ENCODE measurements around the gene RNH1. TPM values are rescaled to one million over a fixed set of nuclear protein-coding genes. Genes with fewer than 3 reads are reported as not detected.

The RNH1 gene
- total RNA-seq, 1 experiment from 2014 or later = 59.0 TPM

DNA sequence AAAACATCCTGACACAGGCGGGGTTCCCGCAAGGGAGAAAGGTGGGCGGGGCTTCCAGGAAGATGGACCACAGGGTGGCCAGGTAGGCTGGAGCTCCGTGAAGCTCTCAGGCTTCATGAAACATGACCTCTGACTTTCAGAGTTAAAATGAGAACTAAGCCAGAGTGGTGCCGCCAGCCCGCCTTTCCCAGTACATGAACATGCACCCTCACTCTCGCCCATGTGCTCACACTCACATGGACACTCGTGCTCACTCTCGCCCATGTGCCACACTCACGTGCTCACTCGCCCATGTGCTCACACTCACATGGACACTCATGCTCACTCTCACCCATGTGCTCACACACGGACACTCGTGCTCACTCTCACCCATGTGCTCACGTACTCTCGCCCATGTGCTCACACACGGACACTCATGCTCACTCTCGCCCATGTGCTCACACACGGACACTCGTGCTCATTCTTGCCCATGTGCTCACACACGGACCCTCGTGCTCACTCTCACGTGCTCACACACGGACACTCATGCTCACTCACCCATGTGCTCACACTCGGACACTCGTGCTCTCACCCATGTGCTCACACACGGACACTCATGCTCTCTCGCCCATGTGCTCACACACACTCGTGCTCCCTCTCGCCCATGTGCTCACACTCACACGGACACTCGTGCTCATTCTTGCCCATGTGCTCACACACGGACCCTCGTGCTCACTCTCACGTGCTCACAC is 10.0 kb downstream of the RNH1 start:
- H3K36me3 Mint-ChIP-seq = peaks cover 58% of the 10 kb centered on the region
- no peak overlapping the region for H3K4me3 Mint-ChIP-seq
- TF ChIP-seq, protein P1, sequence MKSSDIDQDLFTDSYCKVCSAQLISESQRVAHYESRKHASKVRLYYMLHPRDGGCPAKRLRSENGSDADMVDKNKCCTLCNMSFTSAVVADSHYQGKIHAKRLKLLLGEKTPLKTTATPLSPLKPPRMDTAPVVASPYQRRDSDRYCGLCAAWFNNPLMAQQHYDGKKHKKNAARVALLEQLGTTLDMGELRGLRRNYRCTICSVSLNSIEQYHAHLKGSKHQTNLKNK (CRISPR knock-in tag; IDR thresholded peaks at IDR 0.05) = no peak
- TF ChIP-seq, protein P2, sequence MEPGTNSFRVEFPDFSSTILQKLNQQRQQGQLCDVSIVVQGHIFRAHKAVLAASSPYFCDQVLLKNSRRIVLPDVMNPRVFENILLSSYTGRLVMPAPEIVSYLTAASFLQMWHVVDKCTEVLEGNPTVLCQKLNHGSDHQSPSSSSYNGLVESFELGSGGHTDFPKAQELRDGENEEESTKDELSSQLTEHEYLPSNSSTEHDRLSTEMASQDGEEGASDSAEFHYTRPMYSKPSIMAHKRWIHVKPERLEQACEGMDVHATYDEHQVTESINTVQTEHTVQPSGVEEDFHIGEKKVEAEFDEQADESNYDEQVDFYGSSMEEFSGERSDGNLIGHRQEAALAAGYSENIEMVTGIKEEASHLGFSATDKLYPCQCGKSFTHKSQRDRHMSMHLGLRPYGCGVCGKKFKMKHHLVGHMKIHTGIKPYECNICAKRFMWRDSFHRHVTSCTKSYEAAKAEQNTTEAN (CRISPR knock-in tag; IDR thresholded peaks at IDR 0.05) = peak; percentile 96
- TF ChIP-seq GTF2I (CRISPR knock-in tag; conservative IDR thresholded peaks at IDR 0.05) (no peak), RORB (CRISPR knock-in tag; IDR thresholded peaks at IDR 0.05) (no peak), PRRX2 (CRISPR knock-in tag; IDR thresholded peaks at IDR 0.05) (no peak), IRF2 (CRISPR knock-in tag; IDR thresholded peaks at IDR 0.05; ENCODE audit: borderline replicate concordance, low read depth) (no peak; the same call in 1 of the 2 replicates), MXD4 (CRISPR knock-in tag; IDR thresholded peaks at IDR 0.05; ENCODE audit: borderline replicate concordance) (no peak), ESRRA (CRISPR knock-in tag; IDR thresholded peaks at IDR 0.05; ENCODE audit: borderline replicate concordance) (0 out of 2 replicates have a peak, but pooled peaks have one; percentile 27), ZNF263 (CRISPR knock-in tag; IDR thresholded peaks at IDR 0.05; ENCODE audit: low read depth) (no peak), ZBTB21 (CRISPR knock-in tag; IDR thresholded peaks at IDR 0.05; ENCODE audit: borderline replicate concordance) (no peak), RELA (CRISPR knock-in tag; IDR thresholded peaks at IDR 0.05; ENCODE audit: borderline replicate concordance) (no peak)
- TF ChIP-seq, protein P3, sequence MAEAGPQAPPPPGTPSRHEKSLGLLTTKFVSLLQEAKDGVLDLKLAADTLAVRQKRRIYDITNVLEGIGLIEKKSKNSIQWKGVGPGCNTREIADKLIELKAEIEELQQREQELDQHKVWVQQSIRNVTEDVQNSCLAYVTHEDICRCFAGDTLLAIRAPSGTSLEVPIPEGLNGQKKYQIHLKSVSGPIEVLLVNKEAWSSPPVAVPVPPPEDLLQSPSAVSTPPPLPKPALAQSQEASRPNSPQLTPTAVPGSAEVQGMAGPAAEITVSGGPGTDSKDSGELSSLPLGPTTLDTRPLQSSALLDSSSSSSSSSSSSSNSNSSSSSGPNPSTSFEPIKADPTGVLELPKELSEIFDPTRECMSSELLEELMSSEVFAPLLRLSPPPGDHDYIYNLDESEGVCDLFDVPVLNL (CRISPR knock-in tag; IDR thresholded peaks at IDR 0.05; ENCODE audit: borderline replicate concordance, low read depth) = no peak
- ChIA-PET CTCF (no interaction called here), POLR2A (no interaction called here)
- H3K9me3 Mint-ChIP-seq = peaks cover 14% of the 10 kb centered on the region
- ATAC-seq (peak; percentile 17; the same call in 1 of the 2 replicates), DNase-seq (ENCODE audit: low spot score) (no peak)
- H3K27me3 Mint-ChIP-seq (ENCODE audit: low read depth) = peaks cover 2% of the 10 kb centered on the region; the same call in 1 of the 2 replicates
- H3K4me1 Mint-ChIP-seq = no peaks in the 10 kb centered on the region
- H3K27ac Mint-ChIP-seq = peak overlapping the region; percentile 55

DNA sequence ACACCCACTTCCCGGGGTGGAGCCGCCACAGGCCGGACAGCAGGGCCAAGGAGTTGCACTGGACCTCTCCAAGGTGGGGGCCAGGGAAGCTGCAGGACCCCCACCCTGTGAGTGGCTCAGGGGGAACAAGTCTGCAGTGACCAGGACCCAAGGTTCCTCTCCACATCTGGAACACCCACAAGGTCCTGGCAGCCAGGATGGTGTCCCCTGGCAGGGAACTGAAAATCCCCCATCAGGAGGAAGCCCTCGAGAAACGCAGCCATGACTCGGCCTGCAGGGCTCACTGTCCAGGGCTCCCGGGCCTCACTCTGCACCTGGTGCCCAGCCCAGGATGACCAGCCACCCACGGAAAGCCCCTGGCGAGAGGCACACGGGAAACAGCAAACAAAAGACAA is 11.5 kb downstream of the RNH1 start:
- no peak for ATAC-seq
- Mint-ChIP-seq H3K9me3 (peaks cover 14% of the 10 kb centered on the region), H3K36me3 (peaks cover 53% of the 10 kb centered on the region), H3K27ac (peak overlapping the region; percentile 91; the same call in 1 of the 2 replicates), H3K4me1 (no peaks in the 10 kb centered on the region), H3K4me3 (no peak overlapping the region), H3K27me3 (ENCODE audit: low read depth) (peaks cover 2% of the 10 kb centered on the region; the same call in 1 of the 2 replicates)
- CTCF ChIA-PET = no interaction called here
- no peak for TF ChIP-seq ZNF396 (CRISPR knock-in tag; IDR thresholded peaks at IDR 0.05; ENCODE audit: borderline replicate concordance)
- TF ChIP-seq KAT7 (CRISPR knock-in tag; IDR thresholded peaks at IDR 0.05; ENCODE audit: borderline replicate concordance) = no peak
- TF ChIP-seq, protein P4, sequence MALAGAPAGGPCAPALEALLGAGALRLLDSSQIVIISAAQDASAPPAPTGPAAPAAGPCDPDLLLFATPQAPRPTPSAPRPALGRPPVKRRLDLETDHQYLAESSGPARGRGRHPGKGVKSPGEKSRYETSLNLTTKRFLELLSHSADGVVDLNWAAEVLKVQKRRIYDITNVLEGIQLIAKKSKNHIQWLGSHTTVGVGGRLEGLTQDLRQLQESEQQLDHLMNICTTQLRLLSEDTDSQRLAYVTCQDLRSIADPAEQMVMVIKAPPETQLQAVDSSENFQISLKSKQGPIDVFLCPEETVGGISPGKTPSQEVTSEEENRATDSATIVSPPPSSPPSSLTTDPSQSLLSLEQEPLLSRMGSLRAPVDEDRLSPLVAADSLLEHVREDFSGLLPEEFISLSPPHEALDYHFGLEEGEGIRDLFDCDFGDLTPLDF (CRISPR knock-in tag; IDR thresholded peaks at IDR 0.05) = no peak
- TF ChIP-seq FOXK1 (CRISPR knock-in tag; IDR thresholded peaks at IDR 0.05) = no peak
- TF ChIP-seq, protein P5, sequence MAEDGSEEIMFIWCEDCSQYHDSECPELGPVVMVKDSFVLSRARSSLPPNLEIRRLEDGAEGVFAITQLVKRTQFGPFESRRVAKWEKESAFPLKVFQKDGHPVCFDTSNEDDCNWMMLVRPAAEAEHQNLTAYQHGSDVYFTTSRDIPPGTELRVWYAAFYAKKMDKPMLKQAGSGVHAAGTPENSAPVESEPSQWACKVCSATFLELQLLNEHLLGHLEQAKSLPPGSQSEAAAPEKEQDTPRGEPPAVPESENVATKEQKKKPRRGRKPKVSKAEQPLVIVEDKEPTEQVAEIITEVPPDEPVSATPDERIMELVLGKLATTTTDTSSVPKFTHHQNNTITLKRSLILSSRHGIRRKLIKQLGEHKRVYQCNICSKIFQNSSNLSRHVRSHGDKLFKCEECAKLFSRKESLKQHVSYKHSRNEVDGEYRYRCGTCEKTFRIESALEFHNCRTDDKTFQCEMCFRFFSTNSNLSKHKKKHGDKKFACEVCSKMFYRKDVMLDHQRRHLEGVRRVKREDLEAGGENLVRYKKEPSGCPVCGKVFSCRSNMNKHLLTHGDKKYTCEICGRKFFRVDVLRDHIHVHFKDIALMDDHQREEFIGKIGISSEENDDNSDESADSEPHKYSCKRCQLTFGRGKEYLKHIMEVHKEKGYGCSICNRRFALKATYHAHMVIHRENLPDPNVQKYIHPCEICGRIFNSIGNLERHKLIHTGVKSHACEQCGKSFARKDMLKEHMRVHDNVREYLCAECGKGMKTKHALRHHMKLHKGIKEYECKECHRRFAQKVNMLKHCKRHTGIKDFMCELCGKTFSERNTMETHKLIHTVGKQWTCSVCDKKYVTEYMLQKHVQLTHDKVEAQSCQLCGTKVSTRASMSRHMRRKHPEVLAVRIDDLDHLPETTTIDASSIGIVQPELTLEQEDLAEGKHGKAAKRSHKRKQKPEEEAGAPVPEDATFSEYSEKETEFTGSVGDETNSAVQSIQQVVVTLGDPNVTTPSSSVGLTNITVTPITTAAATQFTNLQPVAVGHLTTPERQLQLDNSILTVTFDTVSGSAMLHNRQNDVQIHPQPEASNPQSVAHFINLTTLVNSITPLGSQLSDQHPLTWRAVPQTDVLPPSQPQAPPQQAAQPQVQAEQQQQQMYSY (CRISPR knock-in tag; IDR thresholded peaks at IDR 0.05) = no peak
- TF ChIP-seq, protein P6, sequence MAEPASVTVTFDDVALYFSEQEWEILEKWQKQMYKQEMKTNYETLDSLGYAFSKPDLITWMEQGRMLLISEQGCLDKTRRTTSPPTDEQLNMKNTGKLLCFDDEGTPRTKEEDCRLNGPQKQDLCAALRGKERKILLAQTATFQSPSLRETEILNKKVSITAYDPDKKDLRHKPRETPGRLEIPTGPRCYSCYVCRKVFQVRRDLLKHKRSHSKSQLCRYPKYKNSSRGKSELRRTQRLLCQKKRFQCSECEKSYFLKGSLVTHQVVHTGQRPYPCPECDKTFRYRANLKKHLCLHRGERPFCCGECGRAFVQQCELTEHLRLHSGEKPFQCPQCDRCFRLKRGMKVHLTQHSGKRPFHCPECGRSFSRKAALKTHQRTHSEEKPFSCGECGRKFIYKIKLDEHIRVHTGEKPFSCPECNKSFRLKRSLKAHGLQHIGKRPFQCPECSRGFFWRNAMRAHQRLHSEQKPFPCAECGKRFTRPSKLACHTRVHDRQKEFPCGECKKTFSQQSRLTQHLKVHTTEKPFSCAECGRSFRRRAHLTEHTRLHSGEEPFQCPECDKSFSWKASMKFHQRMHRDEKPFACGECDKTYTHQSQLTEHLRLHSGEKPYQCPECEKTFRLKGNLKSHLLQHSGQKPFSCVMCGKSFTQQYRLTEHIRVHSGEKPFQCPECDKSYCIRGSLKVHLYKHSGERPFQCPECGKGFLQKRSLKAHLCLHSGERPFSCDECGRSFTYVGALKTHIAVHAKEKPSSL (CRISPR knock-in tag; conservative IDR thresholded peaks at IDR 0.05) = no peak
- TF ChIP-seq, protein P7, sequence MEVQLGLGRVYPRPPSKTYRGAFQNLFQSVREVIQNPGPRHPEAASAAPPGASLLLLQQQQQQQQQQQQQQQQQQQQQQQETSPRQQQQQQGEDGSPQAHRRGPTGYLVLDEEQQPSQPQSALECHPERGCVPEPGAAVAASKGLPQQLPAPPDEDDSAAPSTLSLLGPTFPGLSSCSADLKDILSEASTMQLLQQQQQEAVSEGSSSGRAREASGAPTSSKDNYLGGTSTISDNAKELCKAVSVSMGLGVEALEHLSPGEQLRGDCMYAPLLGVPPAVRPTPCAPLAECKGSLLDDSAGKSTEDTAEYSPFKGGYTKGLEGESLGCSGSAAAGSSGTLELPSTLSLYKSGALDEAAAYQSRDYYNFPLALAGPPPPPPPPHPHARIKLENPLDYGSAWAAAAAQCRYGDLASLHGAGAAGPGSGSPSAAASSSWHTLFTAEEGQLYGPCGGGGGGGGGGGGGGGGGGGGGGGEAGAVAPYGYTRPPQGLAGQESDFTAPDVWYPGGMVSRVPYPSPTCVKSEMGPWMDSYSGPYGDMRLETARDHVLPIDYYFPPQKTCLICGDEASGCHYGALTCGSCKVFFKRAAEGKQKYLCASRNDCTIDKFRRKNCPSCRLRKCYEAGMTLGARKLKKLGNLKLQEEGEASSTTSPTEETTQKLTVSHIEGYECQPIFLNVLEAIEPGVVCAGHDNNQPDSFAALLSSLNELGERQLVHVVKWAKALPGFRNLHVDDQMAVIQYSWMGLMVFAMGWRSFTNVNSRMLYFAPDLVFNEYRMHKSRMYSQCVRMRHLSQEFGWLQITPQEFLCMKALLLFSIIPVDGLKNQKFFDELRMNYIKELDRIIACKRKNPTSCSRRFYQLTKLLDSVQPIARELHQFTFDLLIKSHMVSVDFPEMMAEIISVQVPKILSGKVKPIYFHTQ (CRISPR knock-in tag; IDR thresholded peaks at IDR 0.05) = no peak
- no peak for DNase-seq (ENCODE audit: low spot score)
- POLR2A ChIA-PET = no interaction called here
